PC-3 (cell line): ENCODE results near the gene PAPPA. TPM values are rescaled to one million over a fixed set of nuclear protein-coding genes. Genes with fewer than 3 reads are reported as not detected.

ENCODE experiments used
- ATAC-seq: fragments of 200-7000 bp; cut with Tn5 transposase; 2 replicates; pipeline ENCODE4 v1.9.1; 2020; ENCODE audit warnings: mild to moderate bottlenecking, moderate library complexity
- BruUV-seq: library from RNA; stranded (reverse); fragments of 400-500 nt; replicated peaks from 2 replicates; lab custom pipeline; 2021; lab: Mats Ljungman, UMichigan
- CTCF ChIA-PET: fragments of 300-600 bp; sonication (Branson Sonifier 250); formaldehyde crosslinking; loops from one replicate; lab custom pipeline; 2022; ENCODE audit warnings: antibody characterized with exemption; lab: Charles Lee
- POLR2A ChIA-PET: fragments of 300-600 bp; sonication (Branson Sonifier 250); formaldehyde crosslinking; loops from one replicate; lab custom pipeline; 2022; ENCODE audit warnings: antibody characterized with exemption; ENCODE audit not compliant: unreplicated experiment; lab: Charles Lee
- DNase-seq: peaks from one replicate; pipeline ENCODE4 v3.0.0-alpha.2; 2015
- H2AFZ ChIP-seq: fragments of 300-600 bp; sonication (generic); 2 replicates; pipeline ENCODE4 v1.6.0; 2016; ENCODE audit warnings: antibody characterized with exemption, low read length
- H3F3A ChIP-seq: fragments of 300-600 bp; sonication (generic); one replicate; pipeline ENCODE4 v1.6.0; 2017; ENCODE audit warnings: antibody characterized with exemption, low read length, control low read depth, mild to moderate bottlenecking; ENCODE audit not compliant: unreplicated experiment
- H3K27ac ChIP-seq: fragments of 300-600 bp; sonication (generic); 2 replicates; pipeline ENCODE4 v1.5.1; 2016; ENCODE audit warnings: mild to moderate bottlenecking, low read length
- H3K27me3 ChIP-seq: fragments of 300-600 bp; sonication (generic); 2 replicates; pipeline ENCODE4 v1.6.1; 2016; ENCODE audit warnings: low read length, mixed read lengths
- H3K36me3 ChIP-seq: fragments of 300-600 bp; sonication (generic); 2 replicates; pipeline ENCODE4 v1.6.1; 2016; ENCODE audit warnings: low read depth, mixed run types, low read length, mixed read lengths
- H3K4me1 ChIP-seq: fragments of 300-600 bp; sonication (generic); 2 replicates; pipeline ENCODE4 v1.5.1; 2016; ENCODE audit warnings: low read length; ENCODE audit not compliant: insufficient read depth
- H3K4me2 ChIP-seq: fragments of 300-600 bp; sonication (generic); 2 replicates; pipeline ENCODE4 v1.6.0; 2016; ENCODE audit warnings: low read length
- H3K4me3 ChIP-seq: fragments of 300-600 bp; sonication (generic); 2 replicates; pipeline ENCODE4 v1.5.1; 2016; ENCODE audit warnings: mild to moderate bottlenecking, low read length, mixed read lengths
- H3K79me2 ChIP-seq: fragments of 300-600 bp; sonication (generic); 2 replicates; pipeline ENCODE4 v1.6.1; 2017; ENCODE audit warnings: low read length, mixed read lengths
- H3K9ac ChIP-seq: fragments of 300-600 bp; sonication (generic); 2 replicates; pipeline ENCODE4 v1.6.0; 2016; ENCODE audit warnings: mild to moderate bottlenecking, low read length
- H3K9me2 ChIP-seq: fragments of 300-600 bp; sonication (generic); replicated peaks from 2 replicates; pipeline ENCODE4 v1.6.1; 2016; ENCODE audit warnings: mixed run types, low read length, mixed read lengths
- H3K9me3 ChIP-seq: fragments of 300-600 bp; sonication (generic); 2 replicates; pipeline ENCODE4 v1.6.1; 2016; ENCODE audit warnings: low read length, mixed read lengths
- H4K20me1 ChIP-seq: fragments of 300-600 bp; sonication (generic); 2 replicates; pipeline ENCODE4 v1.6.1; 2016; ENCODE audit warnings: low read length, mixed read lengths
- EZH2 ChIP-seq: fragments of 300-600 bp; sonication (generic); IDR thresholded peaks from one replicate; pipeline ENCODE4 v1.6.1; 2017; ENCODE audit warnings: antibody characterized with exemption, mild to moderate bottlenecking, low read length; ENCODE audit not compliant: unreplicated experiment
- EZH2phosphoT487 ChIP-seq: fragments of 300-600 bp; sonication (generic); IDR thresholded peaks from 2 replicates; pipeline ENCODE4 v1.6.1; 2018; ENCODE audit warnings: mild to moderate bottlenecking, antibody characterized with exemption, low read length, borderline replicate concordance
- intact Hi-C: fragments of 100-400 bp; cut with micrococcal nuclease; formaldehyde crosslinking; loops from 2 replicates; pipeline ENCODE4 v1.9.0; 2023
- total RNA-seq: library from RNA; depleted of rRNA; stranded (reverse); fragments of >200 nt; gene quantifications from 2 replicates; pipeline ENCODE4 v1.2.3, GENCODE V29; 2014
- TF ChIP-seq, protein P1 (sequence below): fragments of 300-600 bp; sonication (generic); conservative IDR thresholded peaks from 2 replicates; pipeline ENCODE4 v1.5.1; 2017; ENCODE audit warnings: antibody characterized with exemption, low read depth, mild to moderate bottlenecking, low read length

Gene PAPPA
- total RNA-seq, 1 experiment from 2014 or later = not detected

- no peak for ATAC-seq
- intact Hi-C loops = no loop called here
- ChIA-PET CTCF (no interaction called here), POLR2A (no interaction called here)
- TF ChIP-seq EZH2 (no peak), EZH2phosphoT487 (no peak)
- TF ChIP-seq, protein P1, sequence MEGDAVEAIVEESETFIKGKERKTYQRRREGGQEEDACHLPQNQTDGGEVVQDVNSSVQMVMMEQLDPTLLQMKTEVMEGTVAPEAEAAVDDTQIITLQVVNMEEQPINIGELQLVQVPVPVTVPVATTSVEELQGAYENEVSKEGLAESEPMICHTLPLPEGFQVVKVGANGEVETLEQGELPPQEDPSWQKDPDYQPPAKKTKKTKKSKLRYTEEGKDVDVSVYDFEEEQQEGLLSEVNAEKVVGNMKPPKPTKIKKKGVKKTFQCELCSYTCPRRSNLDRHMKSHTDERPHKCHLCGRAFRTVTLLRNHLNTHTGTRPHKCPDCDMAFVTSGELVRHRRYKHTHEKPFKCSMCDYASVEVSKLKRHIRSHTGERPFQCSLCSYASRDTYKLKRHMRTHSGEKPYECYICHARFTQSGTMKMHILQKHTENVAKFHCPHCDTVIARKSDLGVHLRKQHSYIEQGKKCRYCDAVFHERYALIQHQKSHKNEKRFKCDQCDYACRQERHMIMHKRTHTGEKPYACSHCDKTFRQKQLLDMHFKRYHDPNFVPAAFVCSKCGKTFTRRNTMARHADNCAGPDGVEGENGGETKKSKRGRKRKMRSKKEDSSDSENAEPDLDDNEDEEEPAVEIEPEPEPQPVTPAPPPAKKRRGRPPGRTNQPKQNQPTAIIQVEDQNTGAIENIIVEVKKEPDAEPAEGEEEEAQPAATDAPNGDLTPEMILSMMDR = no peak
- no peaks in the 10 kb centered on the region for H3F3A ChIP-seq
- H3K9me3 ChIP-seq = no peaks in the 10 kb centered on the region
- H3K27me3 ChIP-seq = no peaks in the 10 kb centered on the region
- no peak overlapping the region for H3K4me2 ChIP-seq
- no peaks in the 10 kb centered on the region for H4K20me1 ChIP-seq
- no peak overlapping the region for H3K4me3 ChIP-seq
- no TSS peak for BruUV-seq
- no peak overlapping the region for H2AFZ ChIP-seq
- H3K9ac ChIP-seq = no peak overlapping the region
- H3K27ac ChIP-seq = no peak overlapping the region
- no peaks in the 10 kb centered on the region for H3K9me2 ChIP-seq
- no peaks in the 10 kb centered on the region for H3K79me2 ChIP-seq
- H3K36me3 ChIP-seq = no peaks in the 10 kb centered on the region
- no peak for DNase-seq
- no peaks in the 10 kb centered on the region for H3K4me1 ChIP-seq
Observed at GRCh38 chr9:116218399-116218798, 64.8 kb downstream of the PAPPA start.

DNA sequence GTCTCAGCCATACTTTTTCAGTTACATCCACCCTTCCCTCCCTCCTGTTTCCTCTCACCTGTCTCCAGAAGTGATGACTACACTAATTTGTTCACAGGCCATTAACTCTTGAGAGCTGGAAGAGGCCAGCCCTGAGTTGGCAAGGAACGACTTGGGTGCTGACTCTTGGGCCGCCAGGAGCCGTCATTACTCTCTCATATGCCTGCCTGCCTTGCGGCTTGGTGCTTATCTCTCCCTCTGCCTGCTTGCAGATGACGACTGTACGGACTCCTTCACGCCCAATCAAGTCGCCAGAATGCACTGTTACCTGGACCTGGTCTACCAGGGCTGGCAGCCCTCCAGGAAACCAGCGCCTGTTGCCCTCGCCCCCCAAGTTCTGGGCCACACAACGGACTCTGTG is 66.1 kb downstream of the PAPPA start:
- Histone ChIP-seq H3K9me2 (no peaks in the 10 kb centered on the region), H3K4me1 (no peaks in the 10 kb centered on the region), H3K36me3 (no peaks in the 10 kb centered on the region), H3K27me3 (no peaks in the 10 kb centered on the region), H3K4me3 (no peak overlapping the region), H3K79me2 (no peaks in the 10 kb centered on the region), H3F3A (no peaks in the 10 kb centered on the region), H2AFZ (no peak overlapping the region), H4K20me1 (no peaks in the 10 kb centered on the region), H3K4me2 (no peak overlapping the region), H3K9me3 (no peaks in the 10 kb centered on the region), H3K27ac (no peak overlapping the region), H3K9ac (no peak overlapping the region)
- ATAC-seq = no peak
- no TSS peak for BruUV-seq
- intact Hi-C loops = no loop called here
- CTCF ChIA-PET = no interaction called here
- no peak for TF ChIP-seq EZH2
- TF ChIP-seq, protein P1 = no peak
- TF ChIP-seq EZH2phosphoT487 = no peak
- no peak for DNase-seq
- POLR2A ChIA-PET = no interaction called here

GRCh38 chr9:116223926-116224325 is 70.3 kb downstream of the PAPPA start:
- BruUV-seq = no TSS peak
- Histone ChIP-seq H3K27ac (no peak overlapping the region), H3K9ac (no peak overlapping the region), H3K4me3 (no peak overlapping the region), H3F3A (no peaks in the 10 kb centered on the region), H3K9me3 (no peaks in the 10 kb centered on the region), H3K4me1 (no peaks in the 10 kb centered on the region), H3K79me2 (no peaks in the 10 kb centered on the region), H3K27me3 (no peaks in the 10 kb centered on the region), H2AFZ (no peak overlapping the region), H3K4me2 (no peak overlapping the region), H3K36me3 (no peaks in the 10 kb centered on the region), H3K9me2 (no peaks in the 10 kb centered on the region), H4K20me1 (no peaks in the 10 kb centered on the region)
- DNase-seq = no peak
- ATAC-seq = no peak
- TF ChIP-seq EZH2phosphoT487 (no peak), EZH2 (no peak)
- TF ChIP-seq, protein P1 = no peak
- intact Hi-C loops = no loop called here
- ChIA-PET POLR2A (no interaction called here), CTCF (no interaction called here)
